HG02588 (cell line): ENCODE results near the gene MAP2K7.
A peak's percentile ranks its signal among the peaks of the same experiment; 100 is the strongest.
"Not testable (repeated sequence)": the region's sequence is repeated elsewhere in the genome, so short reads cannot be mapped to it uniquely, and the experiment has no call there.

Experiments used
- ATAC-seq: cut with Tn5 transposase; IDR thresholded peaks from one replicate; pipeline ENCODE4 v1.9.1; 2021; ENCODE audit warnings: mild to moderate bottlenecking, moderate library complexity; ENCODE audit not compliant: unreplicated experiment

The MAP2K7 gene

GRCh38 chr19:7928741-7929701 is 25.3 kb downstream of the MAP2K7 start:
- no peak for ATAC-seq

- ATAC-seq, result not testable (repeated sequence)
These were observed 26.4 kb downstream of the MAP2K7 start for GRCh38 chr19:7930030-7930429.

- ATAC-seq, result no peak
These were observed 27.1 kb downstream of the MAP2K7 start for GRCh38 chr19:7930765-7931164.

DNA sequence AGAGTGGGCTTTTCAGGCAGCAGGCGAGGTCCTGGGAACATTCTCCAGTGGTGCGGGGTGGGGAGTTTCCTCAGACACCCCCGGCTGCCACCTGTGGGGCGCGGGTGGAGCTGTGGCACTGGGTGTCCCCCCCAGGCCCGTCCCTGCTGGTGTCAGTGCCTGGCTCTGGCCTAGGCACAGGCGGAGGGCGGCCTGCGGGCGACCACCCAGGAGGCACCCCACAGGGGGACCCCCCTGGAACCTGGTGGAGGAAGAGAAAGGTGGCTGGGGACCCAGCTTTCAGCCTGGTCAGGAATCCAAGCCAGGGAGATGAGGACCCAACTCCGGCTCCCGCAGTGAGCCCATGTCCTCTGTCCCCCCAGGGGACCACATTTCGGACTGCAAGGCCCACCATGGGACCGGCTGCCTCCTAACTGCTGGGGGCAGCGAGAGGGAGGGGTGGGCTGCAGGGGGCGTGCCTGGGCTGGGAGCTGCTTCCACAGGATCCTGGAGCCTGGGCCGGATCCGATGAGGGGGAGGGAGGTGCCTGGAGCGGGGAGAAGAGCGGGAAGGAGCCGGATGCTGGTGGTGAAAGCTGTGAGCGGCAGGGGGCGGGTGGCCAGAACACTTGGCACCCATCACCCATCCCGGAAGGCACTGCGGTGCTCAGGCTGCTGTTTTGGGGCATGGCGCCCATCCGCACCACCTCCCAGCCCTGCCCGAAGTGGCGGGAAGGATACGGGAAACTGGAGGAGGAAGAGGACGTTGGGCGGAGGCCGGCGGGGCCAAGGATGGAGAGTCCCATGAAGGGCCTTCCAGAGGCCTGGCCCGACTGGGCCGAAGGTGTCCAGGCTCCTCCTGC is 27.8 kb downstream of the MAP2K7 start:
- ATAC-seq, result no peak

GRCh38 chr19:7932276-7932929 is 28.7 kb downstream of the MAP2K7 start:
- ATAC-seq, result no peak

GRCh38 chr19:7932930-7933300 is 29.2 kb downstream of the MAP2K7 start:
- no peak for ATAC-seq

DNA sequence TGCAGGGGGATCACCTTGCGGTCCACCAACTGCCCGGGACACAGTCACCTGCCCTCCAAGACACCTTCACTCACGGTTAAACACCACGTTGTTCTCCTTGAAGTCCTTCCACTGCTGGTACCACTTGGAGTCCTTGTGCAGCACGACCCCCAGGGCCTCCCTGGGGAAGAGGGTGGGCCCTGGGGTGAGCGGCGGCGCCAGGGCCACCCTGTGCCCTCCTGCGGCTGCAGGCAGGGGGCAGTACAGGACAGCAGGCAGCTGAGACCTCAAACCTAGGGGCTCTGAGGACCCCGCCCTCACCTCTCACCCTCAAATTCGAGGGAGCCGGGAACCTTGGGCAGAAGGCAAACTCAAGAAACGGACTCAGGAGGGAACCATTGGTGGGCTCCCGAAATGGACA is 29.7 kb downstream of the MAP2K7 start:
- no peak for ATAC-seq

GRCh38 chr19:7933828-7934725 is 30.4 kb downstream of the MAP2K7 start:
- no peak for ATAC-seq

DNA sequence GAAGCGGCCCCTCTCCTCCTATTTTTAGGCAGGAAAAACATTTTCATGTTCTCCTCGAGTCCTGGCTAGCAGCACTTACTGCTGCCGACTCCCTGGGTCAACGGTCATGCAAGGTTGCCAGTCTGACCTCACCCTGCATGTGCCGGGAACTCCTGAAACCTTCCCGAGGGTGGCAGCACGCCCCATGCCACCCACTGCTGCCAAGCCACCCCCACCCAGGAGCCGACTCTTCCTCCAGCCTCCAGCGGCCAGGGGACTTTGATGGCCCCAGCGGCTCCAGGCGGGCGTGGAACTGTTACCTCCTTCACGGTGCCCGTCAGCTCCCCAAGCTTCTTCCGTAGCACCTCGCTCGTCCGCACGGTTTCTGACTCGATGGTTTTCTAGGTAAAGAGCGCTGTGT is 31.1 kb downstream of the MAP2K7 start:
- ATAC-seq, result no peak

- no peak for ATAC-seq
These were observed 37.2 kb downstream of the MAP2K7 start for GRCh38 chr19:7940841-7941240.

DNA sequence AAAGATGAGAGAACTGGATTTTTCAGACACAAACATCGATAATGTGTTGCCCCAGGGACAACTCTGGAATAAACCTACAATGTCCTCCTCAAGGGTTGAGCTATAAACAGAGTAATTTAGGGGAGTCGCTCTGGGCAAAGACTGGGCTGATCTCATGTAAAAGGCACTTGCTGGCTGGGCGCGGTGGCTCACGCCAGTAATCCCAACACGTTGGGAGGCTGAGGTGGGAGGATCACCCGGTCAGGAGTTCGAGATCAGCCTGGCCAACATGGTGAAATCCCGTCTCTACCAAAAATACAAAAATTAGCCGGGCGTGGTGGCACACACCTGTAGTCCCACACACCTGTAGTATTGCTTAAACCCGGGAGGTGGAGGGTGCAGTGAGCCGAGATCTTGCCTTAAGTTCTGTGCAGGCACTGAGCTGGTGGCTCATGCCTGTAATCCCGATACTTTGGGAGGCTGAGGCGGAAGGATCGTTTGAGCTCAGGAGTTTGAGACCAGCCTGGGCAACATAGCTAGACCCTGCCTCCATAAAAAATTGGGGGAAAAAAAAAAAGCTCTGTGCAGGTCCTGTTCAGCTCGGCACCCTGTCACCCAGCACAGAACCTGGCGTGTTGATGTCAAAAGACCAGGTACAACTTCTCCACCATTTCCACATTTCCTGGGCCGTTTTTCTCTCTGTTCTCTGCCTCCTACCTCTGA is 38.4 kb downstream of the MAP2K7 start:
- ATAC-seq, result no peak

- no peak for ATAC-seq
These were observed 39.3 kb downstream of the MAP2K7 start for GRCh38 chr19:7942981-7943443.

GRCh38 chr19:7943444-7944176 is 39.9 kb downstream of the MAP2K7 start, which contains the start of gene TIMM44:
TIMM44 (minus strand) TSS chr19:7943666; CDS start chr19:7943651, 15 bp downstream.
- peak; percentile 91 for ATAC-seq

- peak; percentile 17 for ATAC-seq
These were observed 40.6 kb downstream of the MAP2K7 start for GRCh38 chr19:7944177-7944761.

DNA sequence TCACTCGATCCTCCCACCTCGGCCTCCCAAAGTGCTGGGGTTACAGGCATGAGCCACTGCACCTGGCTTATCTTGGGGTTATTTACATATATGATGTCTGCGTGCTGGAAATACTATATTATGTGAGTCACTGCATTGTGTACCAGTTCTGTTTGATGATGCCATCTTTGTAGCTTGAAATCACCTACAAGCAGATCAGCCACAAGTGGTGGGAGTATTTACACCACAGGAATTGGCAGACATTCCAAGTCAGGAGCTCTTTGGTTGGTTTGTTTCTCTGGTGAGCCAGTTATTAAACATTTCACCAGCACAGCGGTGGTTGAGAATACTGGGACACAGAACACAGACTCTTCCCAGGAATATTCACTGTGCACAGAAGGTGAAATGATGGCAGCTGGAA is 44.3 kb downstream of the MAP2K7 start:
- no peak for ATAC-seq

- ATAC-seq, result no peak
These were observed 49.4 kb downstream of the MAP2K7 start for GRCh38 chr19:7953060-7953459.

DNA sequence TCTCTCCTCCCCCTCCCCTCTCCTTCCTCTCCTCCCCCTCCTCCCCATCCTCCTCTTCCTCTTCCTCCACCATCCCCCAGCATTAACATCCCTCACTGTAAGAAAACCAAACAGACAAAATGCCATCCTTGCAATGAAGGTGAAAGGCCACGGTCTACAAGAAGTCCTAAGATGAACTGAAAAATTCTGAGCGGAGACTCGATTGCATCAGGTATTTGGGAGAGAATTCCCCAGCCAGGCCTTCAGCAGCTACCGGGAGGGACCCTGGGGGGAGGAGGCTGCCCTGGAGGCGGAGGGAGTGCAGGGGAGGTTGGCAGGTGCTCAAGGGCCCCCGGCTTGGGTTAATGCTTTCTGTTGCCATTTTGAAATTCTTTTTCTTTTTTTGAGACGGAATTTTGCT is 49.9 kb downstream of the MAP2K7 start:
- ATAC-seq, result no peak

DNA sequence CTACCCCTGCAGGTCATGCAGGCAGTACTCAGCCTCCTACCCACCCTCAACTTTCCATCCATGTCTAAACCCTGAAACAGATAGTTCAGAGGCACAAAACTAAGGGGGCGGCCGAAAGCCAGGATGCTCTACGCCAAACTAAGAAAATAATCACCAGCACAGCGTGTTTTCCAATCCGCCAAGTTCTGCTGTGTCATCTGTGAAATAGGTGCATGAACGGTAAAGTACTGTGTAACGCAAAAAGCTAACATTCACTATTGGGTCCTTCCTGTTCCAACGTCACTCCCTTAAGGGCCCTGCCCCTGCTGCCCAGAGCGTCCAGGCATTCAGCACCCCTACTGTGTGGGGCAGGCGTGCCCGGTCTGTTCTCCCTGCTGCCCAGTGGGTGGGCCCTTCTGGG is 52.0 kb downstream of the MAP2K7 start:
- ATAC-seq, result no peak
